ENCODE data around the gene CIB4. TPM values are rescaled to one million over a fixed set of nuclear protein-coding genes. Genes with fewer than 3 reads are reported as not detected.

The CIB4 gene
- total and polyA plus RNA-seq, 9 of the 15 experiments (the other 6 are each of a cell fraction or from before 2014, with no cell fraction given), result not detected

DNA sequence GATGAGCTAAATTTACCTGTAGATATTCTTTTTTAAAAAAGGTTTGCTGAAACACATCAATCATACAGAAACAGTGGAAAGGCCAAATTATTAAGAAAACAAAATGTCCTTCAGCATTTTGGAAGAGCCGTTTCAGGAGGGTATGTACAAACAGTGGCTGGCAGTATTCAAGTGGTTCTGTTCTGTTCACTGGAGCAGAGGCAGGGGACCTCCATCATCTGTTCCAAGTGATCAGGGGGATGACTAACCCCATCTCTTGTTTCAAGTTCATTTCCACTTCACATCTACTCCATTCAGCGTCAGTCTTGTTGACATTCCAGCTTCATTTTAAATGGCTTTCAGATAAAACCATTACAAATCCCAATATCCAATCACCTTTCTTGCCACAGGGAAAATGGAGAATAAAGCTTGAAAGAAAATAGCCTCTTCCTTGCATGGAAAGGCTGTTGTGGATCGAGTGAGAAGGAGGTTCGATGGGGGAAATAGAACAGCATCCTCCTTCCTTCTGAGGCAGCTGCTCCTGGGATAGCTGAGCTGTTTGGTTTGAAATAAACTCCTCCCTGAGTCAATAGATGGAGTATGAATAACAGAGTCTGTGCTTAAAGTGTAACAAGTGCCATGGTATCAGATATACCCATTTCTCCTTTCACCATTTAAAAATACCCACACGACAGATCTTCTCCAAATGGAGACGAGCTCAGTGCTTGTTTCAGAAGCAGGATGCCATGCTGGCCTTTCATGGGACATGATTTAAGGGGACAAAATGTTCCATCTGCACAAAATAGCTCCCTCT is 99.6 kb downstream of the CIB4 start:
- Histone ChIP-seq H3K9ac (ENCODE audit: insufficient read depth in 1 of 2, low read depth in 2 of 2, low read length in 2 of 2) (no peak overlapping the region), H3K36me3 (ENCODE audit: control insufficient read depth, insufficient read depth, low read length) (no peaks in the 10 kb centered on the region), H3K9me1 (ENCODE audit: control insufficient read depth, insufficient read depth, low read length) (no peaks in the 10 kb centered on the region), H2AFZ (ENCODE audit: low read depth, low read length) (no peak overlapping the region), H3K4me1 (replicated peaks in 1 of 2; ENCODE audit: control insufficient read depth in 2 of 2, insufficient read depth in 2 of 2, low read length in 2 of 2) (no peaks in the 10 kb centered on the region; a peak in 1 of 5 replicates), H3K27ac (ENCODE audit: extremely low read depth, low read depth, low read length) (no peak overlapping the region), H3K4me3 (no peak overlapping the region), H3K9me3 (replicated peaks; ENCODE audit: control insufficient read depth, insufficient read depth, low read depth, low read length) (no peaks in the 10 kb centered on the region), H3K27me3 (ENCODE audit: control insufficient read depth in 2 of 2, insufficient read depth in 2 of 2, low read length in 2 of 2) (peaks cover 22 to 45% of the 10 kb centered on the region in 2 experiments), H4K20me1 (replicated peaks; ENCODE audit: control insufficient read depth, insufficient read depth, low read length) (no peaks in the 10 kb centered on the region), H3K79me2 (ENCODE audit: control insufficient read depth, insufficient read depth, low read length) (no peaks in the 10 kb centered on the region), H3K4me2 (ENCODE audit: insufficient read depth, low read length) (no peak overlapping the region)
- no peak for DNase-seq (ENCODE audit: extremely low read depth in 1 of 4, low spot score in 3 of 4)
- POLR2A ChIA-PET, result interaction anchor here (0.6 to 1.6 kb wide), 7 partner anchors 9 to 45 kb away, joined by 3 to 4 read pairs (median 3); no protein-coding TSS in a partner anchor
- no TSS peak for BruUV-seq (replicated peaks)
- no peak for ATAC-seq
- WGBS (ENCODE audit: insufficient coverage, low coverage, missing lambda C conversion rate), result 3% methylated on average over 6 of the region's 6 CpGs
- TF ChIP-seq IFI16 (CRISPR knock-in tag; IDR thresholded peaks at IDR 0.05) (no peak), ZNF57 (CRISPR knock-in tag; IDR thresholded peaks at IDR 0.05) (no peak), CREM (IDR thresholded peaks at IDR 0.05; ENCODE audit: low read depth) (no peak), ATF1 (CRISPR knock-in tag; IDR thresholded peaks at IDR 0.05) (no peak), ATF1 (tag; IDR thresholded peaks at IDR 0.05) (no peak), TAF1 (IDR thresholded peaks at IDR 0.05; ENCODE audit: control insufficient read depth, extremely low read depth, insufficient read depth, low read length, severe bottlenecking) (no peak), SMARCA5 (IDR thresholded peaks at IDR 0.05) (no peak)
- TF ChIP-seq, protein P1, sequence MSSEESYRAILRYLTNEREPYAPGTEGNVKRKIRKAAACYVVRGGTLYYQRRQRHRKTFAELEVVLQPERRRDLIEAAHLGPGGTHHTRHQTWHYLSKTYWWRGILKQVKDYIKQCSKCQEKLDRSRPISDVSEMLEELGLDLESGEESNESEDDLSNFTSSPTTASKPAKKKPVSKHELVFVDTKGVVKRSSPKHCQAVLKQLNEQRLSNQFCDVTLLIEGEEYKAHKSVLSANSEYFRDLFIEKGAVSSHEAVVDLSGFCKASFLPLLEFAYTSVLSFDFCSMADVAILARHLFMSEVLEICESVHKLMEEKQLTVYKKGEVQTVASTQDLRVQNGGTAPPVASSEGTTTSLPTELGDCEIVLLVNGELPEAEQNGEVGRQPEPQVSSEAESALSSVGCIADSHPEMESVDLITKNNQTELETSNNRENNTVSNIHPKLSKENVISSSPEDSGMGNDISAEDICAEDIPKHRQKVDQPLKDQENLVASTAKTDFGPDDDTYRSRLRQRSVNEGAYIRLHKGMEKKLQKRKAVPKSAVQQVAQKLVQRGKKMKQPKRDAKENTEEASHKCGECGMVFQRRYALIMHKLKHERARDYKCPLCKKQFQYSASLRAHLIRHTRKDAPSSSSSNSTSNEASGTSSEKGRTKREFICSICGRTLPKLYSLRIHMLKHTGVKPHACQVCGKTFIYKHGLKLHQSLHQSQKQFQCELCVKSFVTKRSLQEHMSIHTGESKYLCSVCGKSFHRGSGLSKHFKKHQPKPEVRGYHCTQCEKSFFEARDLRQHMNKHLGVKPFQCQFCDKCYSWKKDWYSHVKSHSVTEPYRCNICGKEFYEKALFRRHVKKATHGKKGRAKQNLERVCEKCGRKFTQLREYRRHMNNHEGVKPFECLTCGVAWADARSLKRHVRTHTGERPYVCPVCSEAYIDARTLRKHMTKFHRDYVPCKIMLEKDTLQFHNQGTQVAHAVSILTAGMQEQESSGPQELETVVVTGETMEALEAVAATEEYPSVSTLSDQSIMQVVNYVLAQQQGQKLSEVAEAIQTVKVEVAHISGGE (CRISPR knock-in tag; IDR thresholded peaks at IDR 0.05), result no peak
- no peak for FAIRE-seq
- in situ Hi-C loops (cut with MboI) (no loop called here), intact Hi-C loops (cut with micrococcal nuclease) (no loop called here)
- CTCF ChIA-PET (ENCODE audit: low intra/inter-chr PET ratio), result interaction anchor here (0.5 kb wide), 1 partner anchor 587 kb away, joined by 3 read pairs; no protein-coding TSS in a partner anchor
